ENCODE measurements around the gene DOCK7.
"Not testable (repeated sequence)": the region's sequence is repeated elsewhere in the genome, so short reads cannot be mapped to it uniquely, and the experiment has no call there.

Gene DOCK7

DNA sequence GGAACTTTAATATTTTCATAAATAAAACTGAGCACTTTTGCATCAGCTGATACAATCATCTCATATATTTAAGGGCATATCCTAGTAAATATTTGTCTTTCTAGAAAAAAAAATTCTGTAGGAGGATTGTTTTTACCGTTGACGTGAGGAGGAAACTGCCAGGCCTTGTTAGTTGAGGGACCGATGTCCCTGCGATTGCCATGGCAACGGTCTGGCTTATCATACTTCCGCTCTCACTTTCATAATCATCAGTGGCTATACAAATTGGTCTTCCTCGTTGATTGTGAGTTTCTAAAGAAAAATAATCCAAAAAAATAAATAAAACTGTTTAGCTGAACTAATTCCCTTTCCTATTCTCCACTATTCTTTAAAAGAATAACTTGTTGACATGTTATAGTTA lies 160.2 kb downstream of the DOCK7 start:
- peak; percentile 11 for DNase-seq (ENCODE audit: low spot score)

DNA sequence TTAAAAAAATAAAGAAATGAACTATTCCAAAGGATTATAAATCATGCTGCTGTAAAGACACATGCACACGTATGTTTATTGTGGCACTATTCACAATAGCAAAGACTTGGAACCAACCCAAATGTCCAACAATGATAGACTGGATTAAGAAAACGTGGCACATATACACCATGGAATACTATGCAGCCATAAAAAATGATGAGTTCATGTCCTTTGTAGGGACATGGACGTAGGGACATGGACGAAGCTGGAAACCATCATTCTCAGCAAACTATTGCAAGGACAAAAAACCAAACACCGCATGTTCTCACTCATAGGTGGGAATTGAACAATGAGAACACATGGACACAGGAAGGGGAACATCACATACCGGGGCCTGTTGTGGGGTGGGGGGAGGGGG lies 160.8 kb downstream of the DOCK7 start:
- DNase-seq (ENCODE audit: low spot score) = not testable (repeated sequence)

DNA sequence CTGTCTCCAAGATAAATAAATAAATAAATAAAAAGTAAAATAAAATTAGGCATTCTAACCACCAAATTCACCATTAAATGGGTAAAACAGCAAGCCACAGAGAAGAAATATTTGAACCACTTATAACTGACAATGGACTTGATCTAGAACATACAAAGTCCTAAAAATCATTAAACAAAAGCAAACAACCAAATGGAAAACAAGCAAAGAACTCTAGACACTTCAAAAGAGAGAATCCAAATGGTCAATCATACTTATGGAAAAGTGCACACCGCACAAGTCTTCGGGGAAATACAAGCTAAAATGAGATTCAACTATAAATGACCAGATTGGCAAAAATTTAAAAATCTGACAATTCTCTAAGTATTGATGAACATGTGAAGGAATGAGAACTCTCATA lies 164.3 kb downstream of the DOCK7 start:
- no peak for DNase-seq (ENCODE audit: low spot score)

DNA sequence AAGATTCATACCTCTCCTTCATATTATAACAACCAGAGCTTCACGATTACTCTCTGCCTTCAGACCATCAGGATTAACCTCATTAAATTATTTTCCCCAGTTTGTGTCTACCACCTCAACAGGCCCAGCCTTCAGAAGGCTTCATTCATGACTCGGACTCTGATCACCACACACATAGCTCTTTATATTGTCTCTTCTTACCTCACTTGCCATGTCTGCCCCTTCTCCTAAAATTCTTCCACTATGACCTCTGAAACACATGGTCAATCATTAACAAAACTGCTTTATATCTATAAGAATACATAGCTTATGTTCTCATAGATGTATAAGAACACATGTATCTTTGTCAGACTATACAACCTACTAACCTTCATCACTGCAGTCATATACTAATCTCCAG lies 171.6 kb downstream of the DOCK7 start:
- no peak for DNase-seq (ENCODE audit: low spot score)

DNA sequence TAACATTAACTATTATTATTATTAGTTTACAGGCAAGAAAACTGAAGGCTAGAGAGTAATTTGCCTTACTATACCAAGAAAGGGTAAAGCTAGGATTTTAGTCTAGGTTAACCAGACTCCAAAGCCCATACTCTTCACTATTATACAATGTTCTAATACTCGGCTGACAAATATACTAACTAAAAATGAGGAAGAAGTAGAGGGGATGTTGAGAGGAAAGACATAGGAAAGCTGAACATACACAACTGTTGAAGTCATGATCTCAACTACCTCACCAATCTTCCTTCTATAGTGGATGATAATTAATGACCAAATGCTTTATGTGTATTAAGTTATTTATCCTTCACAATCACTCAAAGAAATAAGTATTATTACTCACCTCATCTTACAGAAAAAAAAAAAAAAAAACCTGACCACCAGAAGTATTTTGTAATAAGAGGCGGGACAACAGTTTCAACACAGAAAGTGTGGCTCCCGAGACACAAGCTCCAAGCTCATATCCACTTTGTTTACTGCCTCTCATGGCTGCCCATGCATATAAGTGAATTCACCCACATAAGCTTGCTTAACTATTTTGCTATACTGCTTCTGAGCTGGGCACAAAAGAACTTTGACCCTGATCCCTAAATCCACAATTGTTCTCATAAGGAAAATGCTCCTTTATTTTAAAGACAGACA lies 173.3 kb downstream of the DOCK7 start:
- DNase-seq (ENCODE audit: low spot score) = no peak

DNA sequence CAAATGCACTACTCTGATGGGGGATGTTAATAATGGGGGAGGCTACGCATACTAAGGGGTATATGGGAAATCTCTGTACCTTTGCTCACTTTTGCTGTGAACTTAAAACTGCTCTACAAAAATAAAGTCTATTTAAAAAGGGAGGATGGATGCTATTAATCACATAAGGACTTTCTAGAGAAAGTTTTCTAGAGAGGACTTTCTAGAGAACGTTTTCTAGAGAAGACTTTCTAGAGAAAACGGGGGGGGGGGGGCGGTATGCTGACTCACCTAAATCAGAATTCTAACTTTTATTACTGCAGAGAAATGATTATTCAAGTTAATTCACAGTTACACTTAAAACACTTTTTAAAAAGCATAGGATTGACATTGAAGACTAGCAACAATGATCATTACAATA lies 175.2 kb downstream of the DOCK7 start:
- DNase-seq (ENCODE audit: low spot score) = no peak

DNA sequence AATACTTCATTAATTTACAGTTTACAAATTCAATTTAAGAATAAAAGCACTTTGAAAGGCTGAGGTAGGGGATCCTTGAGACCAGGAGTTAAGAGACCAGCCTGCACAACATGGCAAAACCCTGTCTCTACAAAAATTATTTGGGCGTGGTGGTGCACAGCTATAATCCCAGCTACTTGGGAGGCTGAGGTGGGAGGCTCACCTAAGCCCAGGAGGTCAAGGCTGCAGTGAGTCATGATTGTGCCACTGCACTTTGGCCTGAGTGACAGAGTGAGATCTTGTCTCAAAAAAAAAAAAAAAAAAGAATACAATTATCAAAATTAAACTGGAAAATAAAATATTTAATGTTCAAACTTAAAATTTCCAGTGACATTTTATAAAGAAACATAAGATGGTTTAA lies 179.2 kb downstream of the DOCK7 start:
- DNase-seq (ENCODE audit: low spot score) = no peak

DNA sequence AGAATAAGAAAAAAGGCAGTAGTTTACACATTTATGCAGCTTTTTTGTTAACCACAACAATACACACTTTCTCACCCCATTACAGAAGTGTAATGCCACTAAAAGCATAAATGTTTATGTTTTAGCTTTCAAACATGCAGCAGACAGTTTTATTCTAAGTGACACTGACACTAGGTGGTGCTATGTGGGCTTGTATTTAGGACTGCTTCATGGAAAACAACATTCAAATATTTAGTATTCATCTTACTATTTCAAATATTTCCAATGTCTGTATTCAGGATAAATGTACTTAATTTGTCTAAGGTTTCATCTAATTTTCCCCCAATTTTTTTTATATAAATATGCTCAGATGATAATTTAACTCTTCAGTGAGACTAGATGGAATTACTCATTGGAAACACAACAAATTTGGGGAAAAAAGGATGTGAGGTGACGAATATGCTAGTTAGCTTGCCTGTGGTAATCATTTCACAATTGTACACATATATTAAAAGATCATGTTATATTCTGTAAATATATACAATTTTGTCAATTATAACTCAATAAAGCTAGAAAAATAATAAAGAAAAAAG lies 179.9 kb downstream of the DOCK7 start:
- peak; percentile 23 for DNase-seq (ENCODE audit: low spot score)

DNA sequence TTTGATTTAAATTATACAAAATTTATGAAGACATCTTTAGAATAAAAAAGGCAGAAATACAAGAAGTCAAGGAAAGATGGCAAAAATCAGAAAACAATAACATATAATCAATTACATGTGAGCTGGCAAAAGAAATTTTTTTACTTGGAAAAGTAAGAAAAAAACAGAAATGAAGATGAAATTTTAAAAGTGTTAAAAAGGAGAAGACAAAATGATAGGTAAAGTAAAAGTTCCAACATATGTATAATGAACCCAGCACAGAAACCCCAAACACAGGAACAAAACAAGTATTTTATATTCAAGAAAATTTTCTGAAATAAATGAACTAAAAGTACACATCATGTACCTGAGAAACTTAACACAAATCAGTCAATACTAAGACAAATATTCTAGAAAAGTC lies 188.0 kb downstream of the DOCK7 start:
- no peak for DNase-seq (ENCODE audit: low spot score)

DNA sequence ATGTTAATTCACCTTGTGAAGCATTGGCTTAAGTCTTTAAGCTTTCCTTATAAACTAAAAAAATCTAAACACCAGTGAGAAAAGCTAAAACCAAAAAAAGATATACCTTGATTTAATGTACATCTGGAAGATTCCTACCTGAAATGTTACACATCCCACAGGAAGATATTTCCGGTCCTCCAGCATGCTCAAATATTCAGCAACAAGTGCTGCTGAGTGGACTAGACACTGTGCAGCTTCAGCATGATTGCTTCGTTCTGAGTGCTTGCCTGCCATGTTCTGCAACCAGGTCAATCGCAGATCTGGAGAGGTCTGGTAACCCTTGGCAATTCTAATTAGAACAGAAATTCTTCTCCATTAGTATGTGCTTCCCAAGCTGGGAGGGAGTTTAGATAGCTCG lies 194.0 kb downstream of the DOCK7 start:
- no peak for DNase-seq (ENCODE audit: low spot score)

DNA sequence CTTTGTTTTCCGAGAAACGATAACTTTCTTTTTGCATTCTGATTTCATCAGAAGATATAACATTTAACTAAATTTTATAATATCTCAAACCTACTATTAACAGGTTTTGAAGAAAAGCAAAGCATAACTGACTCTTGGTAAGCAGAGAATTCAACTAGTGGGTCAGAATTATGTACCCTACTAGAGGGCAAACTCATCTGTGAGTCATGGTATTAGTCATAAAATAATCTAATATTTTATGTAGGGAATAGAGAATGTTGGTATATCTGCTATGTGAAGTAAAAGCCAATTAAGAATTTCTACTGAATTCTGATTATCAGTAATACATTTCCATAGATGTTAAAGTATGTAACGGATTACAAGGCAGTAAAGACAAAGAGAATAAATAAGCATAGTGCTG lies 194.5 kb downstream of the DOCK7 start:
- no peak for DNase-seq (ENCODE audit: low spot score)

DNA sequence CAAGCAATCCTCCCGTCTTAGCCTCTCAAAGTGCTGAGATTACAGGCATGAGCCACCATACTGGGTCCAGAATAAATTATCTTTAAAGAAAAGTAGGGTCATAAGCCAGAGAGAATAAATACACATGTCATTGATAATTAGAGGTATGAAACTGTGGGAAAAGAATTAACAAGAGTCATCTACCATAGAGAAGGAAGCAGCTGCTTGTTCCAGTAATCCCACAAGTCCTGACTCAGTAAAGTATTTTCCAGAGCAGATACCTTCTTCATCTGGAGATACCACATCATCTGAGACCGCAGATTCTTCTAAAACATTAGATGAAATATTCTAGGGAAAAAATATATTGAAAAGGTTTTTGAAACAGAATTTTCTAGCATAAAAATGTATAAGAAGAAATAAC lies 195.7 kb downstream of the DOCK7 start:
- no peak for DNase-seq (ENCODE audit: low spot score)

DNA sequence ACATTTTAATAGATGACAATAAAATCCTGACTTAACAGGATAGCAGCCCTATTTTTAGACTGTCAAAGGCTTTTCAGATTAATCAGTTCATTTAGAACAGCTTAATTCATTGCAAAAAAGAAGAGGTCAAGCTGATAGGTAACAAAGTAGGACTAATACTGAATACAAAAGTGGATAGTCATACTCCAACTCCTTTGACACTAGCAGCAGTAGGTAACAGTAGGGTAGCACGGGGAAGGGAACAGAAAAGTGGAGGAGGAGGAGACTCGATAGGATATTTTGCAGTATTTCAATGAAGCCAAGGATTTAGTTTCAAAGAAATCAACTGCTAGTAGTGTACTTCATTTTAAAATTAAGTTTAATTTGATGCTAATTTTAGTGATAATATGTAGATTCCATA lies 200.2 kb downstream of the DOCK7 start:
- no peak for DNase-seq (ENCODE audit: low spot score)

DNA sequence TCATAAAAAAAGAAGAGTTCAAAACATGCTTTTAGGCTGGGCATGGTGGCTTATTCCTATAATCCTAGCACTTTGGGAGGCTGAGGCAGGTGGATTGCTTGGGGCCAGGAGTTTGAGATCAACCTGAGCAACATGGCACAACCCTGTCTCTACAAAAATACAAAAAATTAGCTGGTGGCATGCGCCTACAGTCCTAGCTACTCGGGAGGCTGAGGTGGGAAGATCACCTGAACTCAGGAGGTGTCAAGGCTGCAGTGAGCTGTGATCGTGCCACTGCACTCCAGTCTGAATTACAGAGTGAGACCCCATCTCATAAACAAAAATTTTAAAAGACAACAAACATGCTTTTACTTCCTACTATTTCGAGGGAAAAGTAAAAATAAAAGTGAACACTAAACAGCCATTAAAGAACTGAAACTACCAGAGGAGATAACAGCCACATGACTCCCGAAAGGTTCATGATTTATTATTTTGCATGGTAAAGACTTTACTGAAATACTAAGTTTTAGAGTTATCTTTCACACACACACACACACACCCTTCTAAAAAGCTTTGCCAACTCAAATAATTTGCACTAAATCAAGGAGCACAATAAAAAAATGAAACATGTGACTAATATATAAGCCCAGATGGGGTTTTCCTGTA lies 203.2 kb downstream of the DOCK7 start:
- DNase-seq (ENCODE audit: low spot score) = no peak

DNA sequence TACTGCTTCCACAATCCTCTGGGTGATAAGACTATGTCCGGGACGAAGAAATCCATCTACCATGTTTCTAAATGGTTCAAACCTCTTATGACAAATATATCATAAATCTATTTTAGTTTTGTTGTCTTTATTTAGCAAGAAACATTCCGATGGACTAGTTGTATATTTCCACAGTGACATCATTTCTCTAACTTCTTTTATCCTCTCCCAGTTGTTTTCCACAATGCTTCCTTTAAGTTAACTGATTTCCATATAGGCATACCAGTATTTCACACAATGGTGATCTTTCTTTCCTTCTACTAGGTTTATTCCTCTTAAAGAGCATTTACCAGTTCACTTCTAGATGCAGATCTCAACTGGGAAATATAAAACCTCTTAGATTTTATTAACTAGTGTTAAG lies 206.5 kb downstream of the DOCK7 start:
- DNase-seq (ENCODE audit: low spot score) = no peak

DNA sequence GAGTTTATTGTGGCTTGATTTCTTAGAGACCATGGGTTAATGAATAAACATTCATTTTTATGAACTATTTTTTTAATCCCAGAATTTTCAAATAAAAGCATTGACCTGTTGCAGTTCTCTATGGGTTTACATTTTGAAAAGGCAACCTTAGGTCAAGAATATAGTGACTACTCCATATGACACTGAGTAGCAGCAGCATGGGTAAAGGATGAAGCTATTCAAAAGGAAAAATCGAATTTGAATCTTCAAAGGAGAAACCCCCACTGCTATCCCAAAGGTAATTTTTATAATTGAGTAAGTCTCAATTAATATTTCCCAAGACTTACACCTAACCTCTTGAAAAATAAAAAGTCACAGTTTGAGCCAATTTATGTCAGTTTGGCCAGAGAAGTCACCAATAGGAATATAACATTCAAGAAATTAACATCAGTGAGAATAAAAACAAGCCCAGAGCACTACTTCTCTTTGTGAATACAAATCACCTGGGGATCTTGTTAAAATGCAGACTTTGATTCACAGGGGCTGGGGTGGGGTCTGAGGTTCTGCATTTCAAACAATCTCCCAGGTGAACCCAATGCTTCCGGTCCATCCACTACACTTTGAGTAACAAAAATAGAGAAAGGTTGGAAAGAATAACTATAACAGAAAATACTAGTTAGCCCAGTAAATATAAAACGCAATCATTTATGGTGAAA lies 211.5 kb downstream of the DOCK7 start:
- DNase-seq (ENCODE audit: low spot score) = no peak

DNA sequence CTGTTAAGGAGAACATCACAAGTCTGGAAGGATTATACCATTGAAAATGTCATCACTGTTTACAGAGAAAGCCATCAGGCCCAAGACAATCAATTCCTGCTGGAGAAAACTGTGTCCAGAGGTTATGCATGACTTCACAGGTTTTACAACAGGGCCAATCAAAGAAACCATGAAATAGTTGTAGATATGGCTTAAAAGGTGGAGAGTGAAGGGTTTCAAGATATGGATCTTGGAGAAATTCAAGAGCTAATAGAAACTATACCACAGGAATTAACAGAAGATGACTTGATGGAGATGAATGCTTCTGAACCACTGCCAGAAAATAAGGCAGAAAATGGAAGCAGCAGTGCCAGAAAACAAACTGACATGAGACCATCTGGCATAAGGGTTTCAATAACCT lies 221.1 kb downstream of the DOCK7 start:
- no peak for DNase-seq (ENCODE audit: low spot score)

DNA sequence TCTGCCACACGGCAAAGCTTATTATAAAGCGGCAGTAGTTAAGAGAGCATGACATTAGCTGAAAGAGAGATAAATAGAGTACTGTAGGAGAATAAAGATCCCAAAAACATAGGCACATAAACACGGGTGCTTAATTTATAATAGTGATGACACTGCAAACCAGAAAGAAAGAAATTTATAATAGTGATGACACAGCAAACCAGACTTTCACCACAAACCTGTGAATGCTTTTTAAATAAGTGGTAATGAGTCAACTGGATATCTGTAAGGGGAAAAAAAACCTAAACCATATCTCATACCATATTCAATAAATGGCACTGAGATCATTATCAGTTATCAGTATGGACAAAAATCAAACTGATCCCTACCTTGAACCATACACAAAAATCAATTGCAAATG lies 225.8 kb downstream of the DOCK7 start:
- DNase-seq (ENCODE audit: low spot score) = no peak

DNA sequence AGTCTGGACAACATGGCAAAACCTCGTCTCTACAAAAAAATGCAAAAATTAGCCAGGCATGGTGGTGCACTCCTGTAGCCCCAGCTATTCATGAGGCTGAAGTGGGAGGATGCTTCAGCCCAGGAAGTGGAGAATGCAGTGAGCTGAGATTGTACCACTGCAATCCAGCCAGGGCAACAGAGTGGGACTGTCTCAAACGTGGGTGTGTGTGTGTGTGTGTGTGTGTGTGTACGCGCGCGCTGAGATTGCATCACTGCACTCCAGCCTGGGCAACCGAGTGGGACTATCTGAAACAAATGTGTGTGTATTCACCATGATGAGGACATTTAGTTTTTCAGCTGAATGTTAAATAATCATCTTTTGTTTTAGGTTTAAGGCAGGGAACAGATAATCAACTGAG lies 230.2 kb downstream of the DOCK7 start:
- no peak for DNase-seq (ENCODE audit: low spot score)

DNA sequence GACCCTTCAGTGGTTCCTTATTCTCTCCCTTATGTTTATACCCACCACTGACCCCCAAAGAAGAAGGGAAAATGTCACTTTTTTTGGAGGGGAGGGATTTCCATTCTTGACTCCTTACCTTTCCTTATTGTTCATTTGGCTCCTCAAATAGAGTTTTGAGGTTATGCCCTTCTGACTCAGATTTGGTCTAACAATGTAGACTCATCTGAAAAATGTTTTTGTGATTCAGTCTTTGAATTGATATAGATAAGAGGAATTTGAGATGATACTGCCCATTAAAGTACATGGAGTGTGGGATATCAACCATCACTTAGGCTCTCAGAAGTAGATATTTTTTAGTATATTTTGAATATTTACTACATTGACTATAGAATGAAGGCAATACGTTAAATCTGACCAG lies 235.2 kb downstream of the DOCK7 start:
- no peak for DNase-seq (ENCODE audit: low spot score)

DNA sequence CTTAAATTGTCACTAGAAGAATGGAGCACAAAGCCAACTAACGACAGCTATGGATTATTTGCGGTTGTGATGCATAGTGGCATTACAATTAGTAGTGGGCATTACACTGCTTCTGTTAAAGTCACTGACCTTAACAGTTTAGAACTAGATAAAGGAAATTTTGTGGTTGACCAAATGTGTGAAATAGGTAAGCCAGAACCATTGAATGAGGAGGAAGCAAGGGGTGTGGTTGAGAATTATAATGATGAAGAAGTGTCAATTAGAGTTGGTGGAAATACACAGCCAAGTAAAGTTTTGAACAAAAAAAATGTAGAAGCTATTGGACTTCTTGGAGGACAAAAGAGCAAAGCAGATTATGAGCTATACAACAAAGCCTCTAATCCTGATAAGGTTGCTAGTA lies 237.9 kb downstream of the DOCK7 start:
- DNase-seq (ENCODE audit: low spot score) = no peak

DNA sequence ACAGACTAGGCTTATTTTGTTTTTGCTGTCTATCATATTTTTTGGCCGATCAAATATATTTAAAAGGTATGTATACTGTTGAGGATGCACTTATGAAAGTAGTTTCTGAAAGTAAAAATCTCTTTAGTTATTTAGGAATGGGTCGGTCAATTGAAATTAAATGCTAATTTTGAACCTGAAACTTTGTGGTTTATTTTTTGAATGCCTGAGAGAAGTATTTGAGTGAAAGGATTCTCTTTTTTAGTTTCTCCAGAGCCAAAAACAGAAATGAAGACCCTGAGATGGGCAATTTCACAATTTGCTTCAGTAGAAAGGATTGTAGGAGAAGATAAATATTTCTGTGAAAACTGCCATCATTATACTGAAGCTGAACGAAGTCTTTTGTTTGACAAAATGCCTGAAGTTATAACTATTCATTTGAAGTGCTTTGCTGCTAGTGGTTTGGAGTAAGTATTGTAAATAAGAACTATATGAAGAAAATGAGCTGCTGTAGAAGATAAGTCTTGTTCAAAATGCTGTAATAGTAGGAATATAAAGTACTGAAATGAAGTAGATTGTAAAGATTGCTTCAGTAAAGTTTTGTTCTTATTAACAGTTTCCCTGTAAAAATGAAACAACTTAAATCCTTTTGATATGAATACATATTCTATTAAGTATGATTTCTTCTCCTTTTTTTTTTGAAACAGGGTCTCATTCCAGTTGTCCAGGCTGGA lies 239.8 kb downstream of the DOCK7 start:
- DNase-seq (ENCODE audit: low spot score) = no peak

DNA sequence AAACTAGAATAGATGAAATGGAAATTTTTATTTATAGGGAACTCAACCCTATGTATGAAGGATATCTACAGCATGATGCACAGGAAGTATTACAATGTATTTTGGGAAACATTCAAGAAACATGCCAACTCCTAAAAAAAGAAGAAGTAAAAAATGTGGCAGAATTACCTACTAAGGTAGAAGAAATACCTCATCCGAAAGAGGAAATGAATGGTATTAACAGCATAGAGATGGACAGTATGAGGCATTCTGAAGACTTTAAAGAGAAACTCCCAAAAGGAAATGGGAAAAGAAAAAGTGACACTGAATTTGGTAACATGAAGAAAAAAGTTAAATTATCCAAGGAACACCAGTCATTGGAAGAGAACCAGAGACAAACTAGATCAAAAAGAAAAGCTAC lies 243.5 kb downstream of the DOCK7 start:
- DNase-seq (ENCODE audit: low spot score) = no peak

All from hepatic stellate cell (primary cell).